GF-D8 (cell line): ENCODE measurements around the gene PLXNA1.

Experiments used
- DNase-seq: peaks from one replicate; lab custom pipeline; 2025; lab: John Stamatoyannopoulos, UW

The PLXNA1 gene

DNA sequence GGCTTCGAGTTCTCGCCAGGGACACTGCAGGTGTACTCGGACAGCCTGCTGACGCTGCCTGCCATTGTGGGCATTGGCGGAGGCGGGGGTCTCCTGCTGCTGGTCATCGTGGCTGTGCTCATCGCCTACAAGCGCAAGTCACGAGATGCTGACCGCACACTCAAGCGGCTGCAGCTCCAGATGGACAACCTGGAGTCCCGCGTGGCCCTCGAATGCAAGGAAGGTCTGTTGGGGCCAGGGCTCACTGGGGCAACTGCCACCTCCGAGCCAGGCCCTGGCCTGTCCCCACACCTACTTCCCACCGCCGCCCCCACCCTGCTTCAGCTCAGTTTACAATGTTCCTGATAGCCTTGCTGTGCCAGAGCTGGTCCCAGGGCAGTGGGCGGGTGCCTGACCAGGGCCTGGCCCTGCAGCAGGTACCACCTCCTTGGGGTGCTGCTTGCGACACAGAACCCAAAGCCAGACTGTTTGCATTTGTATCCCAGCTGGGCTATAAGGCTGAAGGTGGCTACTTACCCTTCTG is 35.5 kb downstream of the PLXNA1 start:
- no peak for DNase-seq

DNA sequence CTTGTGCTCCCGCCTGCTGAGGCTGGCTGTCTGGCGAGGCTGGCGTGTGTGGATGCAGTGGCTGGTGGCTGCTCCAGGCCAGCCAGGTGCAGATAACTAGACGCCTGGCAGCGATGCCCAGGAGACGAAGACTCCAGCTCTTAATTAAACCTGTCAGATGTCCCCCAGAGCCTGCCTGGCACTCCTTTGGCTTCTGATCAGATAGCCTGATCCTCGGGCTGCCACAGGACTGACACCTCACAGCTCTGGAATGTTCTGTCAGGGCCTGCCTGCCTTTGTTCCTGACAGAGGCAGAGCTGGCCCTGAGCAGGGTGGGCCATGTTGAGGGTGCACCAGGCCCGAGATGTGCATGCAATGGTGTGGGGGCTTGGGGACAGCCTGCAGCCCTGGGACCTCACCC is 36.5 kb downstream of the PLXNA1 start:
- DNase-seq = no peak

DNA sequence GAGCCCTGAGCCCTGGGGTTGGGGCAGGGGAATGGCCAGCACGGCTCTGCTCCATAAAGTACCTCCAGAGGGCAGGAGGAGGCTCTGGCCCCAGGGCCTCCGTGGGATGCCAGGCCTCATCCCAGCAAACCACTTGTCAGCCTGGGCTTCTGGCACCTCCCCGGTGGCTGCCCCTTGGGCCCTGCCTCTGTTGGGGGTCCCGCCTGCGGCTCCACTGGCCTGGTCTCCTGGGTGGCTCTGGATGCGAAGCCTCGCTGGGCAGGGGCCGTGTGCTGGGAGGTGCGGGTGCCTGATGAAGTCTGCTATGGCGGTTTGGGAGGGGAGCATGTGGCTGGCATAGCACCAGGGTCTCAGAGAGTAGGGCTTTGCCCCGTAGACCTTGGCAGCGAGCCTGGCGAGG is 37.6 kb downstream of the PLXNA1 start:
- DNase-seq = no peak

DNA sequence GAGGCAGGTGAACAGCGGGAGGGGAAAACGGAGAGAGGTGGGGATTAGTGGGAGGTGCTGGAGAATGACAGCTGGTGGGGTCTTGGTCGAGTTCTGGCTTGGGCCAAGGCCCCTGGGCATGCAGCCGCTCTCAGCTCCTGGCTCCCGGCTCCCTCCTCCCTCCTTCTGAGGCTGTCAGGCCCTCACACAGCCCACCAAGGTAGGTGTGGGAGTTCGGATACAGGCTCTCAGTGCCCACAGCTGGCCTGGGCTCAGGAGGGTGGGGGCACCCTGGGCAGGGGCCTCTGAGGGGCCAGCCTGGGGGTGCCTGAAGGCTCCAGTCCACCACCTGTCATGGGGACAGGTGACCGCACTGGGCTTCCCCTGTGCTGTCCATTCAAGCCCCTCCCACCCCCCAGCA is 39.9 kb downstream of the PLXNA1 start:
- DNase-seq = no peak

DNA sequence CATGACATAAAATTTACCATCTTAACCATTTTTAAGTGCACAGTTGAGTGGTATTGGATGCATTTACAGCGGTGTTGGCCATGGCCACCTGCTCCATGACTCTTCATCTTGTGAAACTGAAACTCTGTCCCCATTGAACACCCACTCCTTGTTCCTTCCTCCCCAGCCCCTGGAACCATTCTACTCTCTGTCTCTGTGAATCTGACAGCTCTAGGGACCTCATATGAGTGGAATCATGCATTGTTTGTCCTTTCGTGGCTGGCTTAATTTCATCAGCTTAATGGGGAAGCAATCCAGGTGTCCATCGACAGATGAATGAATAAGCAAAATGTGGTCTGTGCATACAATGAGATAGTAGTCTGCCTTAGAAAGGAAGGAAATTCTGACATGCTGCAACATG is 42.5 kb downstream of the PLXNA1 start:
- no peak for DNase-seq

DNA sequence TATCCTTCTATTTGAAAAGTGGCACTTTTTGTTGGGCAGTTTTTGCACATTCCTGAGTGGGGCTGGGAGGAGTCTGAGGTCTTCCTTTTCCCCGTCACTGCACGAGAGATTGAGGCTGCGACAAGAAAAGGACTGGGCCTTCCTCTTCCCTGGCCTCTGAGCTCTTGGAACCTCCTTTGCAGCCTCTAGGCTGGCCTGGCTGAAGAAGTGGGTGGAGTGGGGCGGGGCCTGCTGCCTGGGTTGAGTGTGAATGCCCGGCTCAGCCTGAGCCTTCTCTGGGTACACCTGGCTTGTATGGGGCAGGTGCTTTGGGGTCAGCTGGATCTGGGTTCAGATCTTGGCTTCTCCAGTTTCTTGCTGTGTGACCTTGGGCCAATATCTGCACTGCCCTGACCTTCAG is 43.1 kb downstream of the PLXNA1 start:
- DNase-seq = no peak

DNA sequence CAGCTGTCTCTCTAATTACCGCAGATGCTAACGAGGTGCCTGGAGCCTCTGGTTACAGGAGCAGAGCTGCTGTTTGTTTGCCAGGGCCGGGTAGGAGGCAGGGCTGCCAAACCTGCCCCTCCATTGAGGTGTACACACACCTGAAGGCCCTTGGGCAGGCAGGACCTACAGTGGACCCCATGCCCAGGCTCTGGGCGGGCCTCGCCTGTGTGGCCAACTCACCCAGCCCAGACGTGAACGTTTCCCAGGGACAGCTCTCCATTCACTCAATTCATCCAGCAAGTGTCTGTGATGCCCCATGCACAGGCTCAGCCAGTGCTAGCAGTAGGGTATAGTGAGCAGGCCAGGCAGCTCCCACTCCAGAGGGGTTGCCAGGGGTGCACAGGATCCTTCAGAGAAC is 43.7 kb downstream of the PLXNA1 start:
- no peak for DNase-seq

DNA sequence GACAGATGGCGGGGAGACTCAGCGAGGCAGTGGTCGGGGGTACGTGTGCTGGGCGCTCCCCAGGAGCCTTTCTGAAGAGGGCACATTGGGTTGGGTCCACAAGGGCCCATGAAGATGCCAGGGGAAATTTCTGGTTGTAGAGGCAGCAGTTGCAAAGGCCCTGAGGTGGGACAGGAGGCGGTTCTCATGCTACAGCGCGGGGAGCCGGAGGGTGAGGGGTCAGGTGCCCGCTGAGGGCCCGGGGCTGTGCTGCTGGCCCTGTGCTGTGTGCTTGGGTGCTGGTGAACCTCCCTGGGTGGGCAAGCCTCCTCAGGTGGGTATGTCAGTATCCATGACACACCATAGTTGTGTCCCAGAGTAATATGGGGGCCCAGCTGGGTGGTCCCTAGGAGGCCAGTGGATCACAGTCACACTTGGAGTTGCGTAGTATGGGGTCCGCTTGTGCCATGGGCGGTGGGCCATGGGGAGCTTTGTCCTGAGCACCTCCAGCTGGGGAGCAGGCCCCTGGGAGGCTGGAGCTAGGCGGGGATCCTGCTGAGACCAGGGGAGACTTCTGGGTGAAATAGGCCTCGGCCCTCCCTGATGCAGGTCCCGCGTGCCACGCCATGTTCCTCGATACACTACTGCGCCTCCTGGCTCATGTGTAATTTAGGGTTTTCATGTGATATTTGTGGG is 44.3 kb downstream of the PLXNA1 start:
- no peak for DNase-seq

DNA sequence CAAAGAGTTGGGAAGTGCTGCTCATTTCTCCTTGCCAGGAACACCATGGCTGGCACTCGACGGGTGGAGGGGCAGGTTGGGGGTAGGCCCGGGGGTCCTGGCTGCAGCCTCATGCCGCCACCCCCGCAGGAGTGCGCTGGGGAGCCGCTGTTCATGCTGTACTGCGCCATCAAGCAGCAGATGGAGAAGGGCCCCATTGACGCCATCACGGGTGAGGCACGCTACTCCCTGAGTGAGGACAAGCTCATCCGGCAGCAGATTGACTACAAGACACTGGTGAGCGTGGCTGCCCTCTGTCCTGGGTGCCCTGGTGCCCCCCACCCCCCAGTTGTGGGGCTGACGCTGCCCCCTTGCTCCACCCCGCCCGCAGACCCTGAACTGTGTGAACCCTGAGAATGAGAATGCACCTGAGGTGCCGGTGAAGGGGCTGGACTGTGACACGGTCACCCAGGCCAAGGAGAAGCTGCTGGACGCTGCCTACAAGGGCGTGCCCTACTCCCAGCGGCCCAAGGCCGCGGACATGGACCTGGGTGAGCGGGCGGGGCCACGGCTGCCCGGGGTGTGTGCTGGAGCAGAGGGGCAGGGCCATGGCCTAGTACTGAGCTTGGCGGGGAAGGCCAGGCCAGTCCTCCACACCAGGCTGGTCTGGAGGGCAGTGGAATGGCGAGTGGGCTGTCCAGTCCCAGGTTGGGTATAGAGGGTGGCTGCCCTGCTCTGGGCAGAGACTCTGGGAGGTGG is 45.1 kb downstream of the PLXNA1 start:
- no peak for DNase-seq

DNA sequence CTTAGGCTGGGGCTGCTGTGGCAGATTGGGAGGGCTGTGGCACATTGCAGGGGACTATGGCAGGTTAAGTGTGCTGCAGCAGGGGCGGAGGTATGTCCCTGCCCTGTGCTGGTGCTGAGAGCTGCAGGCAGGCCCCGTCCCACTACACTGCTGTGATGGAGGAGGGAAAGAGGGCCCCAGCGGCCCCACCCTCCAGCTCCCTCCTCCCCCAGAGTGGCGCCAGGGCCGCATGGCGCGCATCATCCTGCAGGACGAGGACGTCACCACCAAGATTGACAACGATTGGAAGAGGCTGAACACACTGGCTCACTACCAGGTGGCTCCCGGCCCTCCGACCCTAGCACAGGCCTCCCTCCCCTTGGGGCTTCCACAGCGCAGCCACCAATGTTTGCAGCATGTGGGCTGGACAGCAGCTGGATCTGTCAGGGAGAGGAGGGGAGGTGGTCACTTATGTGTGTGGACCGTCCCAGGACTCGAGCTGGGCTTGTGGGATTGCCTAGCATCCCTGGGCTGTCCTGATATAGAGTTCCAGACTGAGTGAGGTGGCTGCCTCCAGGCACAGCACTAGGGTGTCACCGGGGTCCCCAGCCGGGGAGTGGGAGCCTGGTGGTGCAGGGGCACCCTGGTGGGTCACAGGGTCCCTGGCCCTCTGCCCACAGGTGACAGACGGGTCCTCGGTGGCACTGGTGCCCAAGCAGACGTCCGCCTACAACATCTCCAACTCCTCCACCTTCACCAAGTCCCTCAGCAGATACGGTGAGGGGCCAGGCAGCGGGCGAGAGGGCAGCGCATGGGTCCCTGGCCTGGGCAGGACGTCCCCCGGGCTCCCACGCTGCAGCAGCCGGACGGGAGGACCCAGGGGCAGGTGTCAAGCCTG is 46.1 kb downstream of the PLXNA1 start:
- no peak for DNase-seq

DNA sequence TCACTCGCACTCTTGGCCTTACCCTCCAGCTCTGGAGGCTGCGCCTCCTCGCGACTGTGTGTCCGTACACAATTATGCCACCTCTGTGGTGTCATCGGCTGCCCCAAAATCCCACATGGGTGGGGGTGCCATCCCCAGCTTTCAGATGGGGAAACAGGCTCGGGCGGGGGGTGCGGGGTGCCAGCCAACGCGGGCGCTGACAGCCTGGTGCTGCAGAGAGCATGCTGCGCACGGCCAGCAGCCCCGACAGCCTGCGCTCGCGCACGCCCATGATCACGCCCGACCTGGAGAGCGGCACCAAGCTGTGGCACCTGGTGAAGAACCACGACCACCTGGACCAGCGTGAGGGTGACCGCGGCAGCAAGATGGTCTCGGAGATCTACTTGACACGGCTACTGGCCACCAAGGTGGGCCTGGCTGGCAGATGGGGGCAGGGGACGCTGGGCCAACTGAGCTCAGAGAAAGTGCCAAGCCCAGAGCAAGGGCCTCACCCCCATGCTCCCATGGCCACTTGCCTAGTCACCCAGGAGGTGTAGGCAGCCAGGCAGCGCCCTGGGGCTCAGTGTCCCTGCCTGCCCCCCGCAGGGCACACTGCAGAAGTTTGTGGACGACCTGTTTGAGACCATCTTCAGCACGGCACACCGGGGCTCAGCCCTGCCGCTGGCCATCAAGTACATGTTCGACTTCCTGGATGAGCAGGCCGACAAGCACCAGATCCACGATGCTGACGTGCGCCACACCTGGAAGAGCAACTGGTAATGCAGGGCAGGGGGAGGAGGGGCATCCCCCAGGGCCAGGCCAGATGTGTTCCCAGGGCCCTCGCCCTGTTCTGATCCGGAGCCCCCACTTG is 47.0 kb downstream of the PLXNA1 start:
- no peak for DNase-seq

DNA sequence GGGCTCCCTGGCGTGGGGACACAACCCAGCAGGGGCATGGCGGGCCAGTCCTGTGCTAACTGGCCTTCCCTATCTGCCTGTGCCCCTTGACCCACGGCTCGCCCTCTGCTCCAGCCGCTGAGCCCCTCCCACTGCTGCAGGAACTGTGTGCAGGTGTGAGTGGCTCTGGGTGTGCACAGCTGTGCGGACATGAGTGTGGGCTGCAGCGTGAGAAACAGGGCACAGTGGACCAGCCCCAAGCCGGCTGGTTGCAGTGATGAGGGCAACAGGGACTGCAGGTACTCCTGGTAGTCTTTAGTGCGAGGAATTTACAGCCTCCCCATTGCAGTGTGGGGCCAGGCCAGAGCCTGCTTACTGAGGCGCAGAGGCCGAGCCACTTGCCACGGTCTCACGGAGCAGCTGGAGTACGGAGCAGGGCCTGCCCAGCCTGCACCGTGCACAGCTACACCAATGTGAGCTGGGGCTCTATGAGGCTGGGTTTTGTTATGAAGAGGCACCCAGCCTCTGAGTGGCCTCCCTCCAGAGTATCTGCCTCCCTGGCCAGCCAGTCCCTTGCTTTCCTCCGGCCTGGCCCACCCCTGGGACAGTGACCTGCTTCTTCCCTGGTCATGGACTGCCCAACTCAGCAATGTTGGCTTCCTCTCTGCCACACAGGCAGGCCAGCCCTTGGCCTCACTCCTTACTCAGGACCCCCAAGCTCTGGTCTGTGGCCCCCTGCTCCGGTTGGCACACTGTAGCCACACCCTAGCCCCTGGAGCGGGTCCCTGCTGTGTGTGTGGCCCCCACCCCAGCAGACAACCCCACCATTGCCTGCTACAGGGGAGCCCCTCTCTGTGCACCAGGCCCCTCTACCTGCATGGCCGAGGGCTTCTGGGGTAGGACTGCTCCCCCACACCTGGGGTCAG is 47.8 kb downstream of the PLXNA1 start:
- no peak for DNase-seq

DNA sequence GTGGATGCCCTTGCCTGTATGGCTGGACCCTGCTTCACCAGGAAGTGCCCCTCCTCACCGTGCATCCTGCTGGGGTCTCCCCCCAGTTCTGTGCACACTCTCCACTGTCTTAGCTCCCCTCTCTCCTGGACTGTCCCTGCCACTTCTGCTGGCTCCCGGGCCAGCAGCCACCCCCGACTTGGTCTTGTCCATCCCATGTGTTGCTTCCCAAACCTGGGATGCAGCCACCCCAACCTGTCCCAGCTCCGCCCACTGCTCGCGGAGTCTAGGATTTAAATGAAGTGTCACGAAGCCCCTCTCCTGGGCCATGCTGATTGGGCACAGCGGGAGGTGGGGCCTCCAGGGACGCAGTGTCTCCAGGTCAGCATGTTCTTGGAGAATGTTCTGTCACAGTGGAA is 48.5 kb downstream of the PLXNA1 start:
- no peak for DNase-seq

DNA sequence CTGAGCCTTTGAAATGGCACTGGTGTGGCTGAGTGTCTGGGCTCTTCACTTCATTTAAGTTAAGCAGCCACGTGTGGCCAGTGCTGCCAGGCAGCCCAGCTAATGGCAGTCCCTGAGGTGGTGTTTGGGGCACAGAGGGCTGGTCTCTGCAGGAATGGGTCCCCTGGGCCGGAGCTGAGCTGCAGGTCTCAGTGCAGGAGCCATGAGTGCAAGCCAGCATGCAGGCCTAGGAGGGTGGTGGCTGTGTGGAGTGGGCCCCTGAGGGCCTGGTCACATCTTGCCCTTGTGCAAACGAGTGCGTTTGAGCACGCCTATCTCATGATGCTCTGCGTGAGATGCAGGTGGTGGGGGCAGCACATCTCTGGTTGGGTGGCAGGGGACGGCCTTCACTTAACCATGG is 48.9 kb downstream of the PLXNA1 start:
- DNase-seq = no peak

DNA sequence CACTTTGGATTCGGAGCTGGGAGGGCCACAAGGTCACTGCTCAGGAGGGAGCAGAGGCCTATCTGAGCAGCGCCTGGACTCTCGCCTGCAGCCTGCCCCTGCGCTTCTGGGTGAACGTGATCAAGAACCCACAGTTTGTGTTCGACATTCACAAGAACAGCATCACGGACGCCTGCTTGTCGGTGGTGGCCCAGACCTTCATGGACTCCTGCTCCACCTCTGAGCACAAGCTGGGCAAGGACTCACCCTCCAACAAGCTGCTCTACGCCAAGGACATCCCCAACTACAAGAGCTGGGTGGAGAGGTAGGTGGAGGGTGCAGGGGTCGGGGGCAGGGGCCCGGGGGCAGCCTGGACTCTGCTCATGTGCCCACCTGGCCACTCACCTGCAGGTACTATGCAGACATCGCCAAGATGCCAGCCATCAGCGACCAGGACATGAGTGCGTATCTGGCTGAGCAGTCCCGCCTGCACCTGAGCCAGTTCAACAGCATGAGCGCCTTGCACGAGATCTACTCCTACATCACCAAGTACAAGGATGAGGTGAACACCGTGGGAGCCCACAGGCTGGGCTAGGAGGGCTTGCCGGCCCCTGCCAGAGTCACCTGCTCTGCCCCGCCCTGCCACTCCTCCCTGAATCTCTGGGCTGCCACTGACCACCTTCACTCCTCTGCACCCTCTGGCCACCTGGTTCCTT is 49.5 kb downstream of the PLXNA1 start:
- DNase-seq = no peak
